Hepatocyte (in vitro differentiated cells): Measurements from ENCODE around the gene ZFP36L2. TPM values are rescaled to one million over a fixed set of nuclear protein-coding genes. Genes with fewer than 3 reads are reported as not detected.
A peak's percentile ranks its signal among the peaks of the same experiment; 100 is the strongest.

Source experiments
- DNase-seq: peaks from one replicate; pipeline ENCODE4 v3.0.0-alpha.2; 2016; ENCODE audit warnings: low spot score
- H2AFZ ChIP-seq: fragments of 200-600 bp; sonication (generic); 2 replicates; pipeline ENCODE4 v1.6.0; 2016; ENCODE audit warnings: antibody characterized with exemption, mild to moderate bottlenecking
- H3K27ac ChIP-seq: fragments of 200-600 bp; sonication (generic); 2 replicates; pipeline ENCODE4 v1.5.1; 2016; ENCODE audit warnings: mild to moderate bottlenecking
- H3K27me3 ChIP-seq: fragments of 200-600 bp; sonication (generic); 2 replicates; pipeline ENCODE4 v1.6.1; 2016
- H3K36me3 ChIP-seq: fragments of 200-600 bp; sonication (generic); replicated peaks from 2 replicates; pipeline ENCODE4 v1.5.1; 2016; ENCODE audit warnings: low read depth; ENCODE audit not compliant: insufficient read depth
- H3K4me1 ChIP-seq: fragments of 200-600 bp; sonication (generic); 2 replicates; pipeline ENCODE4 v1.5.1; 2016; ENCODE audit warnings: mild to moderate bottlenecking, moderate library complexity; ENCODE audit not compliant: insufficient read depth
- H3K4me2 ChIP-seq: fragments of 200-600 bp; sonication (generic); 2 replicates; pipeline ENCODE4 v1.6.0; 2016
- H3K4me3 ChIP-seq: fragments of 200-600 bp; sonication (generic); 2 replicates; pipeline ENCODE4 v1.5.1; 2016; ENCODE audit warnings: mild to moderate bottlenecking
- H3K79me2 ChIP-seq: fragments of 200-600 bp; sonication (generic); 2 replicates; pipeline ENCODE4 v1.6.0; 2017; ENCODE audit warnings: mild to moderate bottlenecking
- H3K9me2 ChIP-seq: fragments of 200-600 bp; sonication (generic); replicated peaks from 2 replicates; pipeline ENCODE4 v1.6.0; 2017; ENCODE audit warnings: mild to moderate bottlenecking; ENCODE audit not compliant: insufficient read depth
- H3K9me3 ChIP-seq: fragments of 200-600 bp; sonication (generic); 2 replicates; pipeline ENCODE4 v1.5.1; 2016; ENCODE audit warnings: low read depth, mild to moderate bottlenecking
- H4K20me1 ChIP-seq: fragments of 200-600 bp; sonication (generic); 2 replicates; pipeline ENCODE4 v1.6.0; 2016; ENCODE audit warnings: mild to moderate bottlenecking; ENCODE audit not compliant: insufficient read depth, poor library complexity, severe bottlenecking
- CTCF ChIP-seq: fragments of 200-600 bp; sonication (generic); IDR thresholded peaks from 2 replicates; pipeline ENCODE4 v1.5.1; 2016; ENCODE audit warnings: antibody characterized with exemption, mild to moderate bottlenecking; ENCODE audit not compliant: poor library complexity
- EZH2 ChIP-seq: fragments of 200-600 bp; sonication (generic); IDR thresholded peaks from 2 replicates; pipeline ENCODE4 v1.6.1; 2016; ENCODE audit warnings: antibody characterized with exemption, mild to moderate bottlenecking, borderline replicate concordance
- EZH2phosphoT487 ChIP-seq: fragments of 200-600 bp; sonication (generic); IDR thresholded peaks from one replicate; pipeline ENCODE4 v1.6.1; 2018; ENCODE audit warnings: antibody characterized with exemption, mild to moderate bottlenecking, low read depth, moderate library complexity; ENCODE audit not compliant: unreplicated experiment, severe bottlenecking
- WGBS: methylation state at CpG from one replicate; pipeline ENCODE4 v1.1.6; 2016; ENCODE audit warnings: low lambda C conversion rate; ENCODE audit errors: missing lambda C conversion rate; 5-methylcytosine and 5-hydroxymethylcytosine counted together
- polyA plus RNA-seq: library from polyadenylated mRNA; unstranded; fragments of >200 nt; fragmentation: Nextera tagmentation; extraction: Ambion mirVana; gene quantifications from 2 replicates; pipeline ENCODE4 v1.2.1, GENCODE V29; 2016
- total RNA-seq: library from RNA; depleted of rRNA; stranded (reverse); fragments of >200 nt; gene quantifications from 2 replicates; pipeline ENCODE4 v1.2.3, GENCODE V29; 2014

Gene ZFP36L2
- total and polyA plus RNA-seq, 2 experiments from 2014 or later, result 85.1 to 285 TPM

DNA sequence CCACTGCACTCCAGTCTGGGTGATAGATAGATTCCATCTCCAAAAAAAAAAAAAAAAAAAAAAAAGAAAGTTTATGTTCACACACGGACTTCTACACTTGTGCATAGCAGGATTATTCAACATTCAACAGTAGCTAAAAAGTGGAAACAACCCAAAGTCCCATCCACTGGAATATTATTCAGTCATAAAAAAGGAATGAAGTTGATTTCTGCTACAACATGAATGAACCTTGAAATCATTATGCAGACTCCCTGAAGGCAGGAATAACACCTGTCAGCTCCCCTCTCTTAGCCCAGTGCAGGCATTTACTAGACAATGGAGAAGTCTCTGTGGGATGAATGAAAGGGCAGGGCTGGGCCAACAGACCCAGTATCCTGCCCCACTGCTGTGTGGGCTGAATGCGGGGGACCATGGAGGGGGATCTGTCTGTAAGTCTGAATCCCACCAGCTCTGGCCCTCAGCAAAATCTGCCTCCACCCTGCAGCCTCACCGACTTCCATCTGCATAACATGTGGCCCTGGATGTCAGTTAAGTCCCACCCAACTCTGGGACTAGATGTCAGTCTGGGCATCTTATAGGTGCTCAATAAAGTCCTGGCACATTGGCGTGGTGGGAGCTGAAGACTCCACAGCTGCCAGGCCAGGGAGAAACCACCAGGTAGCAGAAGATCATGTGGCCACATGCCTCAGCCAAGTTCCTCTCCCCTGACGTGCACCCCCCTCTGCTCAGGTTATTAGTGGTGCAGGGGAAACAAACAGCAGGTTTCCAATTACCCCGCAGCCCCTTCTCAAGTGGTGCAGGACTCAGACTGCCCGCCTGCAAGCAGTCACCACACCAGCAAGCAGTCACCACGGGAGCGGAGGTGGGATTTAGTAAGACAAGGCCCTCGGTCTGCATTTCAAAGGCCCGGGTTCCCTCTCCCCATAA lies 8.9 kb downstream of the ZFP36L2 start:
- Histone ChIP-seq H3K9me2 (no peaks in the 10 kb centered on the region), H3K4me2 (peak overlapping the region; percentile 77), H3K79me2 (peaks cover 11% of the 10 kb centered on the region), H3K36me3 (no peaks in the 10 kb centered on the region), H4K20me1 (no peaks in the 10 kb centered on the region), H3K4me1 (peaks cover 38% of the 10 kb centered on the region), H3K4me3 (no peak overlapping the region), H2AFZ (no peak overlapping the region), H3K27me3 (no peaks in the 10 kb centered on the region), H3K27ac (peak overlapping the region; percentile 100), H3K9me3 (no peaks in the 10 kb centered on the region)
- no peak for TF ChIP-seq EZH2
- peak; percentile 62 for DNase-seq
- 39% methylated on average over 11 of the region's 11 CpGs for WGBS

DNA sequence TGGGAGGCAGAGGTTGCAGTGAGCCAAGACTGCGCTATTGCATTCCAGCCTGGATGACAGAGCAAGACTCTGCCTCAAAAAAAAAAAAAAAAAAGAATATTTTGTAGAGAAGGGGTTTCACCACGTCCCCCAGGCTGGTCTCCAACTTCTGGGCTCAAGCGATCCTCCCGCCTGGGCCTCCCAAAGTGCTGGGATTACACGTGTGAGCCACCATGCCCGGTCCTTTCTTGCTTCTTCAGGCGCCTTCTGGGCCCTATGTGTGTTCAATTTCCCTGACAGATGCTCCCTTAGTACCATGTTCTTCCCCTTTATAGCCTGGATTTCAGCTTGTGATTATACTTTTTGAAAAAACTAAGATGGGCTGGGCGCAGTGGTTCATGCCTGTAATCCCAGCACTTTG lies 9.8 kb downstream of the ZFP36L2 start:
- H3K9me2 ChIP-seq, result no peaks in the 10 kb centered on the region
- DNase-seq, result no peak
- TF ChIP-seq CTCF (no peak), EZH2 (no peak), EZH2phosphoT487 (no peak)

DNA sequence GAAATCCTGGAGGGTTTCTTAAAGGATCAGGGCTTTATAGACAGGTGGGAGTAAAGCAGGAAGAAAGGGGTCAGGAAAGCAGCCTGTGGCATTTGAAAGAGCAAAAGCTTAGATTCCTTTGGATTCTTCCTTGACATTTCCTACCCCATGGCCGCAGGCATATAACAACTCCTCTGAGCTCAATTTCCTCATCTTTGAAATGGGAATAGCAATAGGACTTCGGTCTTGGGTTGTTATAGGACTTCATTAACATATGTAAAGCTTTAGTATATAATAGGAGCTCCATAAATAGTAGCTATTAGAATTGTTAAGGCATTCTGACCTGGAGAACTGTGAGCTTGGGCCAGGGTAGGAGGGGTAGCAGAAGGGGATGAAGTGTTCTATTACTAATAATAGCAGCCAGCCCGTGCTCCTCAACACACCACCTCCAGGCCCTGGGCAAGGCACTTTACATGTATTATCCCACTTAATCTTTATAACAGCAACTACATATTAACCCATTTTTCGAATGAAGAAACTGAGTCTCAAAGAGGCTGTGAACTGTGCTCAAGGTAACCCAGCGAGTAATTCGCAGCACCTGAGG lies 10.6 kb downstream of the ZFP36L2 start:
- Histone ChIP-seq H3K9me3 (no peaks in the 10 kb centered on the region), H3K4me3 (no peak overlapping the region), H3K27ac (no peak overlapping the region), H3K4me1 (peaks cover 39% of the 10 kb centered on the region), H3K9me2 (no peaks in the 10 kb centered on the region), H3K4me2 (no peak overlapping the region), H3K27me3 (no peaks in the 10 kb centered on the region), H3K36me3 (no peaks in the 10 kb centered on the region), H3K79me2 (peaks cover 6% of the 10 kb centered on the region), H4K20me1 (no peaks in the 10 kb centered on the region), H2AFZ (no peak overlapping the region)
- WGBS, result 83% methylated on average over 6 of the region's 6 CpGs
- TF ChIP-seq EZH2 (no peak), EZH2phosphoT487 (no peak)
- no peak for DNase-seq

More for the DNA sequence above, 9.8 kb downstream of the ZFP36L2 start:
- no peak overlapping the region for H3K4me2 ChIP-seq
- H2AFZ ChIP-seq, result no peak overlapping the region
- H3K36me3 ChIP-seq, result no peaks in the 10 kb centered on the region
- no peaks in the 10 kb centered on the region for H3K9me3 ChIP-seq
- H3K27ac ChIP-seq, result peak overlapping the region; percentile 100
- WGBS, result 98% methylated on average over 8 of the region's 8 CpGs
- H3K4me1 ChIP-seq, result peaks cover 38% of the 10 kb centered on the region
- H3K79me2 ChIP-seq, result peaks cover 6% of the 10 kb centered on the region
- H4K20me1 ChIP-seq, result no peaks in the 10 kb centered on the region
- no peak overlapping the region for H3K4me3 ChIP-seq
- no peaks in the 10 kb centered on the region for H3K27me3 ChIP-seq

- no peaks in the 10 kb centered on the region for H4K20me1 ChIP-seq
- no peaks in the 10 kb centered on the region for H3K36me3 ChIP-seq
- no peaks in the 10 kb centered on the region for H3K27me3 ChIP-seq
- peaks cover 6% of the 10 kb centered on the region for H3K79me2 ChIP-seq
- no peak for TF ChIP-seq EZH2phosphoT487
- no peak for TF ChIP-seq CTCF
- TF ChIP-seq EZH2, result no peak
- DNase-seq, result no peak
- H3K27ac ChIP-seq, result no peak overlapping the region
- 85% methylated on average over 4 of the region's 5 CpGs for WGBS
- no peaks in the 10 kb centered on the region for H3K9me2 ChIP-seq
- peaks cover 32% of the 10 kb centered on the region for H3K4me1 ChIP-seq
- no peaks in the 10 kb centered on the region for H3K9me3 ChIP-seq
- H3K4me3 ChIP-seq, result no peak overlapping the region
- H3K4me2 ChIP-seq, result no peak overlapping the region
- H2AFZ ChIP-seq, result no peak overlapping the region
These were observed 12.2 kb downstream of the ZFP36L2 start for GRCh38 chr2:43214253-43214652.
